GM19035 (cell line): ENCODE measurements around the gene XRN2.
A peak's percentile ranks its signal among the peaks of the same experiment; 100 is the strongest.

Experiments used
- ATAC-seq: cut with Tn5 transposase; IDR thresholded peaks from one replicate; pipeline ENCODE4 v1.9.1; 2021; ENCODE audit not compliant: unreplicated experiment

Gene XRN2

GRCh38 chr20:21291026-21291425, 12.1 kb upstream of the XRN2 start:
- no peak for ATAC-seq

- no peak for ATAC-seq
Measured at GRCh38 chr20:21294755-21295154, 8.4 kb upstream of the XRN2 start.

- ATAC-seq: no peak
Measured at GRCh38 chr20:21301940-21302663, 1.0 kb upstream of the XRN2 start.

GRCh38 chr20:21302664-21303060, 469 bp upstream of the XRN2 start:
- ATAC-seq: peak; percentile 36

GRCh38 chr20:21303872-21304586, 898 bp downstream of the XRN2 start:
- no peak for ATAC-seq

GRCh38 chr20:21308340-21308739, 5.2 kb downstream of the XRN2 start:
- no peak for ATAC-seq

GRCh38 chr20:21309678-21310467, 6.7 kb downstream of the XRN2 start:
- ATAC-seq: no peak

- no peak for ATAC-seq
Measured at GRCh38 chr20:21312813-21313474, 9.8 kb downstream of the XRN2 start.

- ATAC-seq: no peak
Measured at GRCh38 chr20:21315138-21315537, 12.0 kb downstream of the XRN2 start.

- ATAC-seq: no peak
Measured at GRCh38 chr20:21322083-21322710, 19.1 kb downstream of the XRN2 start.

GRCh38 chr20:21322921-21323331, 19.8 kb downstream of the XRN2 start:
- ATAC-seq: no peak

- no peak for ATAC-seq
Measured at GRCh38 chr20:21323640-21324039, 20.5 kb downstream of the XRN2 start.

- no peak for ATAC-seq
Measured at GRCh38 chr20:21324126-21324525, 21.0 kb downstream of the XRN2 start.

GRCh38 chr20:21325296-21325695, 22.2 kb downstream of the XRN2 start:
- no peak for ATAC-seq

- no peak for ATAC-seq
Measured at GRCh38 chr20:21326700-21327099, 23.6 kb downstream of the XRN2 start.

GRCh38 chr20:21336455-21337151, 33.5 kb downstream of the XRN2 start:
- ATAC-seq: no peak

GRCh38 chr20:21338291-21338690, 35.2 kb downstream of the XRN2 start:
- ATAC-seq: no peak

GRCh38 chr20:21339499-21339898, 36.4 kb downstream of the XRN2 start:
- ATAC-seq: no peak

GRCh38 chr20:21340991-21341697, 38.0 kb downstream of the XRN2 start:
- ATAC-seq: no peak
